Femur (tissue), 1 donor: ENCODE data around the gene TBC1D2B.
A peak's percentile ranks its signal among the peaks of the same experiment; 100 is the strongest.
"Not testable (repeated sequence)": the region's sequence is repeated elsewhere in the genome, so short reads cannot be mapped to it uniquely, and the experiment has no call there.

ENCODE experiments used
- DNase-seq: peaks from one replicate; pipeline ENCODE4 v3.0.0-alpha.2; 2017

TBC1D2B gene

GRCh38 chr15:77971875-77972274 lies 105.6 kb downstream of the TBC1D2B start:
- DNase-seq: not testable (repeated sequence)

GRCh38 chr15:77970813-77971360 lies 106.6 kb downstream of the TBC1D2B start:
- DNase-seq: not testable (repeated sequence)

GRCh38 chr15:77969055-77969454 lies 108.5 kb downstream of the TBC1D2B start:
- no peak for DNase-seq

GRCh38 chr15:77967798-77968197 lies 109.7 kb downstream of the TBC1D2B start:
- no peak for DNase-seq

GRCh38 chr15:77967235-77967615 lies 110.3 kb downstream of the TBC1D2B start:
- not testable (repeated sequence) for DNase-seq

- peak; percentile 73 for DNase-seq
Measured at GRCh38 chr15:77966540-77967234, 110.8 kb downstream of the TBC1D2B start.

- DNase-seq: no peak
Measured at GRCh38 chr15:77964193-77964592, 113.3 kb downstream of the TBC1D2B start.

GRCh38 chr15:77959432-77959879 lies 118.1 kb downstream of the TBC1D2B start:
- peak; percentile 89 for DNase-seq

GRCh38 chr15:77958716-77959431 lies 118.6 kb downstream of the TBC1D2B start:
- DNase-seq: not testable (repeated sequence)

- not testable (repeated sequence) for DNase-seq
Measured at GRCh38 chr15:77958021-77958420, 119.5 kb downstream of the TBC1D2B start.

- not testable (repeated sequence) for DNase-seq
Measured at GRCh38 chr15:77953926-77954325, 123.6 kb downstream of the TBC1D2B start.

- not testable (repeated sequence) for DNase-seq
Measured at GRCh38 chr15:77952928-77953446, 124.5 kb downstream of the TBC1D2B start.

- not testable (repeated sequence) for DNase-seq
Measured at GRCh38 chr15:77951105-77951786, 126.3 kb downstream of the TBC1D2B start.

- not testable (repeated sequence) for DNase-seq
Measured at GRCh38 chr15:77950470-77950869, 127.0 kb downstream of the TBC1D2B start.

- no peak for DNase-seq
Measured at GRCh38 chr15:77945566-77945965, 131.9 kb downstream of the TBC1D2B start.
